A549 (cell line): ENCODE results near the gene ELOVL5. TPM values are rescaled to one million over a fixed set of nuclear protein-coding genes. Genes with fewer than 3 reads are reported as not detected.

Experiments used
- ATAC-seq, 2 experiments: fragments of 200-7000 bp in 1 of 2; fragments of >200 bp in 1 of 2; cut with Nextera tagmentation in 1 of 2; cut with Tn5 transposase in 1 of 2; 3 replicates each; pipeline versions ENCODE4 v1.8.0 to v1.9.1; 2018 to 2020; ENCODE audit warnings: mild to moderate bottlenecking in 1 of 2, moderate library complexity in 1 of 2
- CTCF ChIA-PET: fragments of 300-600 bp; sonication (Branson Sonifier 250); formaldehyde crosslinking; extraction: SDS; loops from one replicate; lab custom pipeline; 2021; ENCODE audit warnings: antibody characterized with exemption, inconsistent platforms; lab: Yijun Ruan, JAX
- POLR2A ChIA-PET: fragments of 350-600 bp; formaldehyde crosslinking; extraction: SDS; loops from one replicate; lab custom pipeline; 2021; ENCODE audit warnings: antibody characterized with exemption, inconsistent platforms; lab: Yijun Ruan, JAX
- DNase-seq, 2 experiments: peaks; one replicate each; pipeline versions ENCODE4 v3.0.0 to v3.0.0-alpha.2; 2011 to 2016; ENCODE audit warnings: low read depth in 1 of 2, low spot score in 1 of 2
- FAIRE-seq: peaks from 2 replicates; lab custom pipeline; 2011; peaks lifted over from hg19 to GRCh38; lab: Jason Lieb, UNC
- H3K27ac ChIP-seq, 2 experiments: fragments of >200 bp; sonication (Bioruptor Twin); formaldehyde crosslinking; 3 replicates each; pipeline ENCODE4 v1.5.1; 2016 to 2017
- H3K4me1 ChIP-seq: fragments of >200 bp; sonication (Bioruptor Twin); formaldehyde crosslinking; 3 replicates; pipeline ENCODE4 v1.6.1; 2016
- H3K4me2 ChIP-seq: fragments of >200 bp; sonication (Bioruptor Twin); formaldehyde crosslinking; 3 replicates; pipeline ENCODE4 v1.6.1; 2016
- H3K4me3 ChIP-seq: fragments of >200 bp; sonication (Bioruptor Twin); formaldehyde crosslinking; 3 replicates; pipeline ENCODE4 v1.5.1; 2016
- H3K9me3 ChIP-seq: fragments of >200 bp; sonication (Bioruptor Twin); formaldehyde crosslinking; 3 replicates; pipeline ENCODE4 v1.6.1; 2016
- ATOH8 ChIP-seq: fragments of 250-450 bp; sonication (Bioruptor Pico); IDR thresholded peaks from 2 replicates; pipeline ENCODE4 v1.5.0; 2020; ENCODE audit warnings: low read depth, mild to moderate bottlenecking, moderate library complexity
- CBX2 ChIP-seq: fragments of 200-600 bp; sonication (generic); IDR thresholded peaks from 2 replicates; pipeline ENCODE4 v1.6.1; 2016; ENCODE audit warnings: low read depth, mild to moderate bottlenecking, borderline replicate concordance
- CBX8 ChIP-seq: fragments of 200-600 bp; sonication (generic); IDR thresholded peaks from 2 replicates; pipeline ENCODE4 v1.6.1; 2016
- CHD2 ChIP-seq: fragments of 150-350 bp; IDR thresholded peaks from 2 replicates; pipeline ENCODE4 v1.6.1; 2014; ENCODE audit warnings: low read length; ENCODE audit not compliant: partially characterized antibody
- ELK1 ChIP-seq: fragments of 150-350 bp; IDR thresholded peaks from 2 replicates; pipeline ENCODE4 v1.6.1; 2014; ENCODE audit warnings: low read depth, mild to moderate bottlenecking, low read length
- FOSB ChIP-seq: fragments of 250-450 bp; sonication (Bioruptor Pico); IDR thresholded peaks from 2 replicates; pipeline ENCODE4 v1.5.0; 2020; ENCODE audit warnings: mild to moderate bottlenecking, moderate library complexity
- FOSL2 ChIP-seq, 2 experiments: fragments of 450-650 bp in 1 of 2; fragments of >200 bp in 1 of 2; sonication (Bioruptor Twin) in 1 of 2; formaldehyde crosslinking; IDR thresholded peaks; 2 replicates each; pipeline versions ENCODE4 v1.5.0 to v1.6.1; 2016 to 2020; ENCODE audit warnings: mild to moderate bottlenecking in 1 of 2, moderate library complexity in 1 of 2
- FOXS1 ChIP-seq: fragments of 250-450 bp; sonication (Bioruptor Pico); IDR thresholded peaks from 2 replicates; pipeline ENCODE4 v1.5.0; 2020; ENCODE audit warnings: mild to moderate bottlenecking, moderate library complexity
- GATA3 ChIP-seq: IDR thresholded peaks from 2 replicates; pipeline ENCODE4 v1.6.1; 2012; ENCODE audit warnings: borderline replicate concordance
- HDAC2 ChIP-seq: fragments of 200-600 bp; sonication (generic); IDR thresholded peaks from 2 replicates; pipeline ENCODE4 v1.6.1; 2016
- HOXB5 ChIP-seq: fragments of 250-450 bp; sonication (Bioruptor Pico); IDR thresholded peaks from 2 replicates; pipeline ENCODE4 v1.5.0; 2020; ENCODE audit warnings: mild to moderate bottlenecking, moderate library complexity
- JUN ChIP-seq, 2 experiments: fragments of >200 bp; sonication (Bioruptor Twin); formaldehyde crosslinking; IDR thresholded peaks; 2 replicates in 1 of 2; 3 replicates in 1 of 2; pipeline ENCODE4 v1.6.1; 2016 to 2017
- MAFK ChIP-seq: fragments of 450-650 bp; IDR thresholded peaks from 2 replicates; pipeline ENCODE4 v1.6.1; 2014; ENCODE audit not compliant: partially characterized antibody
- NFE2L2 ChIP-seq: fragments of 150-350 bp; conservative IDR thresholded peaks from 2 replicates; pipeline ENCODE4 v1.6.1; 2014; ENCODE audit warnings: low read length
- PBX3 ChIP-seq: IDR thresholded peaks from 2 replicates; pipeline ENCODE4 v1.6.1; 2012
- PHF8 ChIP-seq: fragments of 200-600 bp; sonication (generic); IDR thresholded peaks from 2 replicates; pipeline ENCODE4 v1.6.1; 2016; ENCODE audit warnings: low read depth, mild to moderate bottlenecking, antibody characterized with exemption, moderate library complexity, borderline replicate concordance
- RAD21 ChIP-seq, 2 experiments: fragments of >200 bp in 1 of 2; sonication (Bioruptor Twin) in 1 of 2; formaldehyde crosslinking in 1 of 2; IDR thresholded peaks in 1 of 2; conservative IDR thresholded peaks in 1 of 2; 2 replicates in 1 of 2; 3 replicates in 1 of 2; pipeline ENCODE4 v1.6.1; 2012 to 2018; ENCODE audit warnings: inconsistent platforms in 1 of 2
- RCOR1 ChIP-seq: fragments of 150-350 bp; IDR thresholded peaks from 2 replicates; pipeline ENCODE4 v1.6.1; 2014; ENCODE audit warnings: antibody characterized with exemption, low read length, low read depth
- REST ChIP-seq: fragments of 200-600 bp; sonication (generic); IDR thresholded peaks from 2 replicates; pipeline ENCODE4 v1.6.1; 2016; ENCODE audit warnings: antibody characterized with exemption, mild to moderate bottlenecking, moderate library complexity
- WGBS: methylation state at CpG from one replicate; pipeline ENCODE4 v1.1.6; 2017; ENCODE audit errors: missing lambda C conversion rate; 5-methylcytosine and 5-hydroxymethylcytosine counted together
- polyA plus RNA-seq, 4 experiments: library from polyadenylated mRNA; depleted of rRNA in 3 of 4; stranded (reverse); fragments of >200 nt; fragmentation: RNase III in 1 of 4; extraction: RNeasy Plus Mini Kit Qiagen cat#74134 plus additional on column Dnase treatment in 1 of 4; gene quantifications; 2 replicates in 3 of 4; 3 replicates in 1 of 4; pipeline ENCODE4 v1.2.3, GENCODE V29; 2011 to 2017

The ELOVL5 gene
- polyA plus RNA-seq, 2 of the 4 experiments (the other 2 are of a cell fraction) = 90.9 to 95.4 TPM

GRCh38 chr6:53280207-53280606, 68.5 kb downstream of the ELOVL5 start:
- ChIA-PET CTCF (interaction anchor here (1.3 to 2.0 kb wide), 2 partner anchors 106 to 131 kb away, joined by 4 to 5 read pairs; no protein-coding TSS in a partner anchor), POLR2A (no interaction called here)
- no peak overlapping the region for H3K4me3 ChIP-seq

GRCh38 chr6:53279293-53279692, 69.5 kb downstream of the ELOVL5 start:
- DNase-seq (no peak), FAIRE-seq (no peak), ATAC-seq (no peak)
- ChIA-PET POLR2A (no interaction called here), CTCF (interaction anchor here (1.3 to 2.0 kb wide), 2 partner anchors 105 to 132 kb away, joined by 4 to 5 read pairs; no protein-coding TSS in a partner anchor)
- no peaks in the 10 kb centered on the region for H3K9me3 ChIP-seq
- no peak overlapping the region for H3K4me3 ChIP-seq
- H3K4me1 ChIP-seq = no peaks in the 10 kb centered on the region
- no peak overlapping the region for H3K4me2 ChIP-seq
- TF ChIP-seq PBX3 (no peak), ELK1 (no peak), CHD2 (no peak), CBX2 (no peak), RAD21 (conservative IDR thresholded peaks at IDR 0.05 in 1 of 2, IDR thresholded peaks at IDR 0.05 in 1 of 2) (no peak), FOSB (CRISPR knock-in tag) (no peak), HOXB5 (CRISPR knock-in tag) (no peak), REST (no peak)
- H3K27ac ChIP-seq = no peak overlapping the region
- 90% methylated on average over 3 of the region's 3 CpGs for WGBS

More at GRCh38 chr6:53280207-53280606, 68.5 kb downstream of the ELOVL5 start:
- Histone ChIP-seq H3K4me2 (no peak overlapping the region), H3K4me1 (no peaks in the 10 kb centered on the region), H3K27ac (no peak overlapping the region), H3K9me3 (no peaks in the 10 kb centered on the region)
- no peak for TF ChIP-seq ATOH8 (CRISPR knock-in tag)
- TF ChIP-seq CBX8 = no peak
- no peak for TF ChIP-seq JUN (IDR thresholded peaks at IDR 0.05)
- no peak for TF ChIP-seq RCOR1
- no peak for TF ChIP-seq FOSL2 (IDR thresholded peaks at IDR 0.05)
- no peak for TF ChIP-seq FOSL2 (CRISPR knock-in tag; IDR thresholded peaks at IDR 0.05)
- ATAC-seq (no peak), DNase-seq (no peak), FAIRE-seq (no peak)
- WGBS = 86% methylated on average over 2 of the region's 2 CpGs

- CTCF ChIA-PET = interaction anchor here (0.7 to 1.3 kb wide), 3 partner anchors 21 to 184 kb away, joined by 3 read pairs; no protein-coding TSS in a partner anchor
- Histone ChIP-seq H3K27ac (no peak overlapping the region), H3K4me3 (no peak overlapping the region), H3K9me3 (no peaks in the 10 kb centered on the region), H3K4me1 (no peaks in the 10 kb centered on the region), H3K4me2 (no peak overlapping the region)
- DNase-seq = no peak
- ATAC-seq = no peak
- TF ChIP-seq GATA3 (no peak), MAFK (no peak), NFE2L2 (no peak), FOXS1 (CRISPR knock-in tag) (no peak), ELK1 (no peak), HDAC2 (no peak), CHD2 (no peak), PHF8 (no peak)
- 71% methylated on average over 4 of the region's 4 CpGs for WGBS
- FAIRE-seq = no peak
- POLR2A ChIA-PET = no interaction called here
Measured at GRCh38 chr6:53273370-53273769, 75.4 kb downstream of the ELOVL5 start.
